Dermis microvascular lymphatic vessel endothelial cell (primary cell): ENCODE measurements around the gene CLSTN3. TPM values are rescaled to one million over a fixed set of nuclear protein-coding genes. Genes with fewer than 3 reads are reported as not detected.

ENCODE experiments used
- DNase-seq, 2 donors: peaks; one replicate each; pipeline versions ENCODE4 v3.0.0 to v3.0.0-alpha.2; 2010; ENCODE audit warnings: low read depth in 2 of 2
- total RNA-seq: library from RNA; depleted of rRNA; stranded (reverse); fragments of >200 nt; gene quantifications from 2 replicates; pipeline ENCODE4 v1.2.1, GENCODE V29; 2014

The CLSTN3 gene
- 15.0 and 29.0 TPM in 2 replicates for total RNA-seq

DNA sequence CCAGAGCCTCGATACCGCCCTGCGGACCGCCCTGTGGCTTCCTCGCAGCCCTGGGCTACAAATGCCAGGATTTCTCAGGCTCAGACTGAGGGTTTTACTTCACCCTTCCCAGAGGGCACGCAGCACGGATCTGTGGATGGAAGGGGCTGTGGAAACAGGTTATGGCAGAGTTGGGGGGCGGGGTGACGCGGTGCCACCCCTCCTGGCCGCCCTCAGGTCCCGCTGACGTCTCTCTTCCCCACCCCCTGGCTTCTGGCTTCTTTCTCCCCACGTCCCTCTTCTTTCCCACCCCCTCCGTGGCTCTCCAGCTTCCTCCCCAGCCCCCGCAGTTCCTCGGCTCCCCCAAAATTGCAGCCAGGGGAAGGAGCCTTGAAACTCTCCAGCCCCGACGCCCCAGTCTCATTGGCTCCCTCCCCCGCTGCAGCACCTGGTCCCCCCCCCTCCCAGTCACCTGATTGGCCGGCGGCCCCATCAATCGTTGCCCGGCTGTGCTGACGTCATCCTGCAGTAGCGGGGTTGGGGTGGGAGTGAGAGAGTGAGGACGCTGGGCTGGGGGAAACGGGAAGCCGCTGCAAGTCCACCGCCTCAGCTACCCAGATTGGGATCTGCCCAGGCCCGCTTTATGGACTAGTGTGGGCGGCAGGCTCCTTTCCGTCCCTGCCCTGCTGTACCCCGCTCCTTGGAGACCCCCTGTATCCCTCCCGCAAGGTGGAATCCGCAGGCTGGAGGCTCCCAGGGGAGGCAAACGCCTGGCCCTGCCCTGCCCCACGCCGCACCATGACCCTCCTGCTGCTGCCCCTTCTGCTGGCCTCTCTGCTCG is at the start of gene CLSTN3:
CLSTN3 (plus strand) TSS at position 500 of the 820 bp plus-strand sequence; CDS start at position 778, 278 bp downstream.
- peak; percentile 55 to 83 for DNase-seq

DNA sequence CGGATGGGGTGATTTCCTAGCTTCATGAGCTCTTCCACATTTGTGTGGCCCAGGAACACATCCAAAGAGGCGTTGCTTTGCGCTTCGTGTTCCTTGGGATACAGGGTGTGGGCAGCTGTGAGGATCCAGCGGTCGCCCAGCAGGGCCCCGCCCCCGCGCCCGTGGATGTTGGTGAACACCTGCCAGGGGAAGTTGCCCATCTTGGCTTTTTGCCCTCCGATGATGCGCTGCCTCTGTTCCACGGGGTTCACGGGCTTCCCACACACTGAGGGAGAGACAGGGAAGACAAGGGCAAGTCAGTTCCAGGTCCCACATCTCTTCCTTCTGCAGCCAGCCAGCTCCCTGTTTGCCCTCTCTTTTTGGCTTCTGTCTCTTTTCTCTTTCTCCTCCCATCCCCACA is 49.1 kb upstream of the CLSTN3 start:
- DNase-seq, result no peak

DNA sequence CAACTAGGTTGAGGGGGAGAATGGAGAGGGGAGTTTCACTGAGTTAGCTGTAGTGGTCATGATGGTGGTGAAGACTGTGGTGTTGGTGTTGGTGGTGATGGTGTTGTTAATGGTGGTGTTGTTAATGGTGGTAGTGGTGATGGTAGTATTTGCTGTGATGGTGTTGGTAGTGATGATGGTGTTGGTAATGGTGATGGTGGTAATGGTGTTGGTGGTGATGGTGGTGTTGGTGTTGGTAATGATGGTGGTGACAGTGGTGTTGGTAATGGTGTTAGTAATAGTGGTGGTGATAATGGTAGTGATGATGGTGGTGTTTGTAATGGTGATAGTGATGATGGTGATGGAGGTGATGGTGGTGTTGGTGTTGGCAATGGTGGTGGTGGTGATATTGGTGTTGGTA is 47.0 kb upstream of the CLSTN3 start:
- no peak for DNase-seq

DNA sequence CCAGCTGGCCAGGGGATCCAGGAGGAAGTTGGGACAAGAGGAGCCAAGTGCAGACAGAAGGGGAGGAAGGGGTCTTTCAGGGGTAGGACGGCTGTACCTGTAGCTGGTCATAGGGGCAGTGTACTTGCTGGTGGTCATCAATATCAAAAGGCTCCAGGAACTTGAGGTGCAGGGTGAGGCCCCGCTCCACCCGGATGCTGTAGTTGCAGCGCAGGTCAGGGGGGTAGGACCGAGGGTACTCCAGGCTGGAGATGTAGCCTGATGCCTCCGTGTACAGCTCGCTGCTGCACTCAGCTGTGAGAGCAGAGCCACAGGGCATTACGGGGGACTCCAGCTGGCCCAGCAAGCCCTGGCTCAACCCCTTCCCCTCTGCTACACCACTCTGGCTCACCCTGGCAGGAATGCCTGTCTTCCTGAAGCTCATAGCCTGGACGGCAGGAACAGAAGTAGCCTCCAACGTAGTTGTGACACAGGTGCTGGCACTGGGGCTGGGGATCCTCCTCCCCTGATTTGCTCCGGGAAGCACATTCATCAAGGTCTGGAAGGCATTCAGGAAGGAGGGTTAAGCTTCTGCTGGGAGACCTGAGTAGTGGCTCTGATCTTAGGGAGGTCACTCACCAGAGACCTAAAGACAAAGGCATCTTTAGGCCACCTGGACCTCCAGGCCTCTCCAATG is 40.8 kb upstream of the CLSTN3 start:
- no peak for DNase-seq

DNA sequence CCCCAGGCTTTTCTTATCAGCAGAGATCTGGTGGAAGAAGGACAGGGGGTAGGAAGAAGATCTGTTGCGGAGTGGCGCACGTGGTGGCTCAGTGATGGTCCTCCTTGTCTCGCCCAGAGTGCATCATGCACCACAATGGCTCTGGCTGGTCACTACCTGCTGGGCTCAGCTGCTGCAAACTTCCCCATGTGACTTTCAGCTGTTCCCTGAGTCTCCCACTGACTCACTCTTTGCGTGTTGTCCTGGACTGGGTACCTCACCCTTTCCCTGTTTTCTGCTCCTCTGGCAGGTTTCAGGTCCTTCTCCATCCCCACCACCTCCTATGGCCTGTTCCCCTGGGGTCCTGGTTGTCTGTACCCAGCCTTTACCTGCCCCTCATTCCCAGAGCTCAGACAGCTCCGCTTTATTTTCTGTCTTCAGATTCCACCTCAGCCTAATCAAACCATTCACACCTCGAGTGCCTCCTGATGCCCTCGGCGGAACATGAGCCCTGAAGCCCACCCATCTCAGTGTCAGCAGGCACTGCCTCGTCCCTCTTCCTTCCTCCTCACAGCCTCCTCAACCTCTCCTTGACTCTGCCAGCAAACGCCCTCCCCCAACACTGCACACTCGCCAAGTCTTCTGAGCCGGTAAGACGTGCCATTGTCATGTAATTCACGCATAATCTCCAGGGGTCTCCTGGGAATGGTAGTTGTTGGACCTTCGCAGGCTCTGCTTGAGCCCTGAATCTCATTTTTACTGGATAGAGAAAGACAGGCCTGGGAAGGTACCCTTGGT is 39.8 kb upstream of the CLSTN3 start:
- no peak for DNase-seq

DNA sequence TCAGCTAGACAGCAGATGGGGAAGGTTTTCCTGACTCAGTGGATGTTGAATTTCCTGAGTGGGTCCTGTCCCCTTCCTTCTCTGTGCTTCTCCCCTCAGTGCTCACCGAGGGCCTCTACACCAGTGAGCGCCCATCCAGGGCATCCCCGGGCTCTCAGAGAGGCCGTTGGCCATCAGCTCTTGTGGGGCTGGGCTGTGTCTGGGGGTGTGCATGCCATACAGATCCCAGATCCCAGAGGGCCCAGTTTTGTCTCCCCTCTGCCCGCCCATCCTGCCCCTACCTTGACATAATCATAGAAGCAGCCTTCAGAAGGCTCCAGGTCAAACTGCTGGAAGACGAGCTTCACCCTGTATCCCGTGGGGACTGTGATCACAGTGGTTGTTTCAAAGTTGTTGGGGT is 39.0 kb upstream of the CLSTN3 start:
- no peak for DNase-seq

DNA sequence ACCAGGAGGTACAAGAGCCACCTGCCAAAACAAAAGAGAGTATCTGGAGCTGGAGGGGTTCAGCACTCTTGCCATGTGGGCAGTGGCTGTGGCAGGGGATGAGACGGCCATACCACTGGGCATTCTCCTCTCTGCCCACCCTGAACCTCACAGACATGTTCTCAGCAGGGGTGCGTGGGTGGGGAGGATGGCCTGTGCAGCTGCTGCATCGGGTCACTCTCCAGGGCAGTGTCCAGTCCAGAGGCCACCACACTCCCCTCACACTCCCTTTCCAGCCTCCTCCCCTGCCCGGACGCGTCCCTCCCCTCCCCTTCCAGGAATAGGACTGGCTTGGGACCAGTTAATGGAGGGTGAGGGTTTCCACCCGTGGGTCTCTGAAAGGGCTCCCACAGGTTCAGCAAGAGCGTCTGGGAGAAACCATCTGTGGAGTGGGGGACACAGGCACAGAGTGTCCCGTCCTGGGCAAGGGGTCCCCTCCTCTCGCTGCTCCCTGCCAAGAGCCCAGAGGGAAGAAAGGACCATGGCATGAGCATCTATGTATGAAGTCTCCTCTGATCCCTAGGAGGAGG is 38.4 kb upstream of the CLSTN3 start:
- no peak for DNase-seq

DNA sequence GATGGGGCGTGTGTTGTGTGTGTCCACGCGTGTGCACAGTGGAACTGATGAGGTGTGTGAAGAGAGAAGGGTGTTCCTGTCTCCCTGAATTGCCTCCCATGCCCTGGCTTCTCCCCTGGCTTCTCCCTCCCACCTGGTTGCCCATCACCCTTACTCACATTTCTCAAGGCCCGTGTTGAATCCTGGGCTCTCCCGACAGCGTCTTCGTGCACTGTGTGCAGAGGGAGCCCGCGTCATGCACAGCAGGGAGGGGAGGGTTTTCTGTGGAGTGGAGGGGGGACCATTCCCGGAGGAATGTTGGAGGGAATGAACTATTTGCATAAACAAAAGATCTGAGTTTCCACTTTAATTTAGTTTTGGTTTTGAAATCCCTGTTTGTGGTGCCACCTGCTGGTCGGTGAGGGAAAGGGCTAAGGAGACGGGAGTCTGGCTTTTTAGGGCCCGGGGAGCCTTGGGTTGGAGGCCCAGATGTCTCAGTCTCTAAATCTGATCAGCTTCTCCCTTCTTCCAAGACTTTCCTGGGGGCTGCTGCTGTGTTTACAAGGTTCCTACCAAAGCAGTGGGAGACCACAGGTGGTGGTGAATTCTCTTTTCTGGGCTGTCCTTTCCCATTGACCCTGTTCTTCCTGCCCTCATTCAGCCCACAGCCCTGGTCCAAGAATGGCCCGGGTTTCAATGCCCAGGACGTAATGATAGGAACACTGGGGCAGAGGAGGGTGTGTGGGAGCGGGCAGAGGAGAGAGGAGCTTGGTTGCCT is 37.8 kb upstream of the CLSTN3 start, which contains the start of gene C1R:
C1R (minus strand) TSS at position 217 of the 757 bp plus-strand sequence; CDS start at position 160, 57 bp downstream.
- DNase-seq, result peak; percentile 14 to 41

DNA sequence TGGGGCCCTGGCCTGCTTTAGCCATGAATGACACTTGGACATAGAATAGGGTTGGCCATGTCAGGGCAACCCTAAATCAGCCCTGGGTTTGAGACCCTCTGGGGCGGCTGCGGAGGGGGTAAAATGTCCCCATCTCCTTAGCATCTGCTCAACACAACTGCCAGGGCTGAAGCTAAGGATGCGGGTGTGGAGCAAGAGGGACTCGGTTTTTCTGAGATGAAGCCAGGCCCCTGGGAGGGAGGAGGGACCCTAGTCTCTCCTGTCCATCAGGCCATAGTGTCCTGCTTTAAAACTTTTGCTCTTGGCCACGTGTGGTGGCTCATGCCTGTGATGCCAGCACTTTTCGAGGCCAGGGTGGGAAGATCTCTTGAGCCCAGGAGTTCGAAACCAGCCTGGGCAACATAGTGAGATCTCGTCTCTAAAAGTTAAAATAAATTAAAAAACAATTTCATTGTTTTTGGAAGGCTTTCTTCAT is 37.1 kb upstream of the CLSTN3 start:
- DNase-seq, result no peak

DNA sequence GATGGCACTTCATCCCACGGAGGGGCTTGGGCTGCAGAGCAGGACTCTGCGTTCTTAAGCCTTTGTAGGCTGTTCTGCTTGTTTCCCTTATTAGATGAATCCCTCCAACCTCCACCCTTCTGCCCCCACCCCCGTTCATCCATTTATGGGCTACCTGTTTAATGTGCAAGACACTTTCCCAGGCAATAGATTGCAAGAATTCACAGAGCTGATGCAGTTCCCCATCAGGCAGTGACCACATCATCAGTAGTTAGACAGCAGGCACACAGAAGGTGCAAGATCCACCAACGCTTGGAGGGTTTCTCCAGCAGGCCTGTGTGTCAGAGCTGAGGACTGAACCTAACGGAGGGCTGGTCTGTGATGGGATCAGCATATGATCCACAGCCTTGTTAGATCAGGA is 36.7 kb upstream of the CLSTN3 start:
- no peak for DNase-seq

DNA sequence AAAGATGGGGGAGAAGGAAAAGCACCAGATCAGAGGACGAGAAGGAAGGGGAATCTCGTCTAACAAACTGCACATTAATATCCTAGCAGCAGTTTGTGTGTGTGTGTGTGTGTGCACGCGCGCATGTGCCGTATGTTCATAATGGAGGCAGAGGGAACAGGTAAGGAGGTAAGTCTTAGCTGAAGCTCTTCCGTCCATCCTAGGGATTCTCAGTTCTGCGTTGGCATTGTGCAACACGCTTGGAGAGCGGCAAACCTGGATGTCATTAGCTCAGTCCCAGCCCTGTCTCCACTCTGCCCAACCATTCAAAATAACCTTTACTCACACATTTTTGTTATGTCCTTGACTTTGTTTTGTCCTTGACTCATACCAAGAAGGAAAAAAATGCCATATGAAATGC is 36.3 kb upstream of the CLSTN3 start:
- no peak for DNase-seq

DNA sequence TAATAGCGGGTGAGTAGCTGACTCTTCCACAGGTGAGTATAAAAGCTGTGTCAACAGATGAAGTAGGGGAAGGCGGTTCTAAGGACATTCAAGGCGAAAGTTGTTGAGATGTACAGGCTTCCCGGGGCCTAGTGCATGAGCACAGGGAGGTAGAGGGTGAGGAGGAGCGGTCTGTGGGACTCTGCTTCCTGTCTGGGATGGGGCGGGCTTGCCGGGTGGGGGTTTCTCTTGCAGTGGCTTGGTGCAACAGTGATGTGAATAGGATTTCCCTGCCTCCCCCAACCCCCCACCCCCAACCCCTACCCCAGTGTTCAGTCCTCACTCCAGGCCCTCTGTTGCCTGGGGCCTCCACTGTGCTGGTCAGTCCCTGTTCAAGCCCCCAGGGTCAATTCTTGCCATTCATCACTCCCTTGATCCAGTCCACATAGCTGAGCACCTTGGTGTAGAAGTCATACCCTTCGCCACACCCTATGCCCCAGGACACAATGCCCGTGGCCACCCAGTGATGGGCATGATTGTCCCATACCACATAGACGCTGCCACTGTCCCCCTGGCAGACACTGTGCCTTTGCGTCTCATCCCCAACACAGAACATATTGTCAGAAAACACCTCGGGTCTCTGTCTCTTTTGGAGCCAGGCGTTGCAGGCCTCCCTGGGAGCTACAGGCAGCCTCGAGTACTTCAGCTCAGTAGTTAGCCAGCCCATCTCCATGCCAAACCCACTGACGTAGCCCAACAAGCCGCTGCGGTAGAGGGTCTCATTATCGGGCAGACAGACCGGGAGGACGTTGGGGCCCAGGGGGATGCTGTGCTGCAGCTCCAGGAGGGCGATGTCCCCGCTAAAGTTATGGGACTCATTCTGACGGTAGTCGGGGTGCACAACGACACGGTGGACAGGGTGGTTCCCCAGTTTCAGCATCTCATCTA is 33.9 kb upstream of the CLSTN3 start:
- DNase-seq, result no peak

DNA sequence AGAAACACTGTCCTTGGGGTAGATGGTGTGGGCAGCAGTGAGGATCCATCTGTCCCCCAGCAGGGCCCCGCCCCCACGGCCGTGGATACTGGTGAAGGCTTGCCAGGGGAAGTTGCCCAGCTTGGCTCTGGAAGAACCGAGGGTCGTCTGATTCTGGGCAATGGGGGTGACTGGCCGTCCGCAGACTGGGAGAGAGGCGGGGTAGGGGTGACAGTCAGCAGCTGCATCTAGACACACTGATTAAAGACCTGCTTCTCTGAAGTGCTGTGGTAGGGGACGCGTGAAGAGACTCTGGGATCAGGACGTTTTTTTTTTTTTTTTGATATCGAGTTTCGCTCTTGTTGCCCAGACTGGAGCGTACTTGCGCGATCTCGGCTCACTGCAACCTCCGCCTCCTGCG is 33.2 kb upstream of the CLSTN3 start:
- DNase-seq, result no peak

DNA sequence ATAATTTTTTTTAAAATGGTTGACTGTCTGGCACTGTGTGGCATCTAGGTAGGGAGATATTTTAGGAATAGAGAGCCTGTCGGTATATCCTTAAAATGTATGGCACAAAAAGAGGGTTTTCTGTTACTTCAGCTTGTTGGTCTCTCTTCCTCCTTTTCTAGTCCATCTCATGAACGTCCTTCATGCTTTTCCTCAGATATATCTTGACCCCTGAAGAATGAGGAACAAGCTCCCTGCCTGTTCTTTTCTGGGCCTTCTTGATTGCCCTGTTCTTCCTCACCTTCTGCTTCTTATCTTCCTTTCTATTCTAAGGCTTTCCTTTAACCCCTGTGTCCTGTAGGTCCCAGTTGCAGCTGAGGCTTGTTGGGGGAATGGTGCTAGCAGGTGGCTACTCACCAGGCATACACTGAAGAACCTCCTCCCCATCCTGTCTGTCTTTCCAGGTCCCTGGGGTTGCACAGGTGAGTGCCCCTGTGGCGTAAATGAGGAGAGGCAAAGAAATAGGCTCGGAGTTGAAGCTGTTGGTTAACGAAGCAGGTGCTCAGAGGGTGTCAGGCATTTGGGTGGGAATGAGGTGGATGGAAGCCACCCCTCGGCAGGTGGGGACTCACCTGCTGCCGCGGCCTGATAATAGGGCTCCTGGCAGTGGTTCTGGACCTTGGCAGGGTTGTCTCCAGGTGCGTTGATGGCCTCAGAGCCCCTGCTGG is 30.7 kb upstream of the CLSTN3 start:
- DNase-seq, result no peak

DNA sequence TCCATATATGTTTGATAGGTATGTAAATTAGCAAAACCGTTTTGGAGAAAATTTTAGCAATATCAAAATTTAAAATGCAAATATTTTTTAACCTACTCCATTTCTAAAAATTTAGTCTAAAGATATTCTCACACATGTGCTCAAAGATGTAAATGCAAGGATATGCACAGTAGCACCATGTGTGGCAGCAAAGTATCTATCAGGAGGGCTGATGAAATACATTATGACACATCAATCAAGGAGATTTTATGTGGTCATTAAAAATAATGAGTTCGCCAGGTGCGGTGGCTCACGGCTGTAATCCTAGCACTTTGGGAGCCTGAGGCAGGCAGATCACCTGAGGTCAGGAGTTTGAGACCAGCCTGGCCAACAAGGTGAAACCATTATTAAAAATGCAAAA is 29.9 kb upstream of the CLSTN3 start:
- no peak for DNase-seq

DNA sequence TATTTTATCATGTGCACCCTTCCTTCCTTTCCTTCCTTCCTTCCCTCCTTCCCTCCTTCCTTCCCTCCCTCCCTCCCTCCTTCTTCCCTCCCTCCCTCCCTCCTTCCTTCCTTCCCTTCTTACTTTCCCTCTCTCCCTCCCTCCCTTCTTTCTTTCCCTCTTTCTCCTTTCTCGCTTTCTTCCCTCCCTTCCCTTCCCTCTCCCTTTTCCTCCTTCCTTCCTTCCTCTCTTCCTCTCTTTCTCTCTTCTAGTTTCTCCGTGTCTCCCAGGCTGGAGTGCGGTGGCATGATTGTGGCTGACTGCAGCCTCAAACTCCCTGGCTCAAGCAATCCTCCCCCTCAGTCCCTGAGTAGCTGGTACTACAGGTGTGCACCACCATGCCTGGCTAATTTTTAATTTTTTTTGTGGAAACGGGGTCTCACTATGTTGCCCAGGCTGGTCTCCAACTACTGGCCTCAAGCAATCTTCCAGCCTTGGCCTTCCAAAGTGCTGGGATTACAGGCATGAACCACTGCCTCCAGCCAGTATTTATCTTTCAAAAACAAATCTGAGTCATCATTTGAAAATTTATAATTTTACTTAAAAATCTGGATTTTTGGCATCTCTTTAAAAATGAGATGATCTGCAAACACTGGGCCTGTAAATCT is 29.0 kb upstream of the CLSTN3 start:
- DNase-seq, result no peak

DNA sequence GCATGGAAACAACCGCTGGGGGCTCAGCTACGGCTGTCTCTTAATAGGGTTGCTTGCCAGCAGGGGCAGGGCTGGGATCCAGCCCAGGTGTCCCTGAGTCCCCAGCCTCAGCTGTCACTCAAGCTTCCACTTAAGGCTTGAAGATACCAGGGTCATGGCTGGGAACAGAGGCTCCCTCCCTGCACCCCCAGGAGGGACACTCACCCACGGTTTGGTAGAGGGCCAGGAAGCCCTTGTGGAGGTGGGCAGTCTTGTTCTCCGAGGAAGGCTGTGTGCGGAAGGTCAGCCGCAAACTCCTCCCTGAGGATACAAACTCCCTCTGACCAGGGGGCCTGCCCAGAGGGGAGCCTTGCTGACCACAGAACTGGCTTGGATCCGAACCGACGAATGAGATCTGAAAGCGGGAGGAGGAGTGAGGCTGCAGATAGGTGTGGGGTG is 28.5 kb upstream of the CLSTN3 start:
- no peak for DNase-seq

DNA sequence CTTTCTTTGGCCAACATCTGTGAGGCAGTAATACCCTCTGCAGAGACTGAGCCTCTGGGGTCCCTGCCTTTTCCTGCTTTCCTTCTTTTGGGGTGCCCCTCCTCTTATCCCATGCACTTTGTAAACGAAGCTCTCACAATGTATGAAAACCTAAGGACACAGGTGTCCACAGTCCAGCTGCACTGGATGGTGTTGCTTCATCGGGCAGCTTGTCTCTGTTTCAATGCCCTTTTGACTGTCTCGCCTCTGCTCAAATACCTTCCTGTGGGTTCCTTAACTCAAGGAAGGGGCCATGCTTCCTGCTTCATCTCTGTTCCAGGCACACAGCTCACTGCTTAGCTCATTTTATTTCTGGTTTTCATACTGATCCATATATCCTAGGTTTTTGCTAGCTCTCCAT is 27.6 kb upstream of the CLSTN3 start:
- no peak for DNase-seq
